ENCODE measurements around the gene DCTPP1.

The DCTPP1 gene

DNA sequence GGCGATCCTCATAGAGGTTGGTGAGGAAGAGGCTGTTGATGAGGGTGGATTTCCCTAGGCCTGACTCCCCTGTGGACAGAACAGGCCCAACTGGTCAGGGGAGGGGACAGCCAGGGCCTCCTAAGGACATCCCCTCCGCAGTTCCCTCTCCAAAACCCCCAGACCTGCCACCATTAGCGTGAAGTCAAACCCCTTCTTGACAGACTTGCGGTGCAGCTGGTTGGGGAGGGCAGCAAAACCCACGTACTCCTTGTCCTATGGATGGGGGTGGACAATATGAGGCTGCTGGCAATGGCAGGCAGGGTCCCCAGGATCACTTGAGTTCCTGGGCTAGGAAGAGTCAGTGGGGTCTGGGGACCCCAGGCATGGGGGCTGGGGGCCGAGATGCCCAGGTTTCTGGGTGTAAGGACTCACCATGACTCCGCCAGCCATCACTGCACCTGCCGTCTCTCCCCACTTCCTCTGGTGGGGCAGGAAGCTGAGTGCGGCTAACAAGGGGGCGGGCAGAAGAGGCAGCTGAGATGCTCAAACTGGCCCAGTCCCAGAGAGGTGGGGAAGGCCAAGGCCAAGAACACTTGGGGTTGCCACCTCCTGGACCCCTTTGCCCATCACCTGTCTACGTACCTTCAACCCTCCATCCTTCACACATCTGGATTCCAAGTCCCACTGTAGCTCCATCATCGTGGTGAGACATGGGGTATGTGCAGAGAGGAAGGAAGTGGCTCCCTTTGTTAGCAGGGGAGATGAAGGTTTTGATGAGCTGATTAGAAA, 47.5 kb downstream of the DCTPP1 start, which contains the start of gene SEPTIN1:
Gene SEPTIN1, minus strand, starts transcription at position 451 of the 771 bp plus-strand sequence. Its CDS starts 19 bp downstream, at position 432.
- DNase-seq (ENCODE audit: low read depth in 2 of 2) = no peak

DNA sequence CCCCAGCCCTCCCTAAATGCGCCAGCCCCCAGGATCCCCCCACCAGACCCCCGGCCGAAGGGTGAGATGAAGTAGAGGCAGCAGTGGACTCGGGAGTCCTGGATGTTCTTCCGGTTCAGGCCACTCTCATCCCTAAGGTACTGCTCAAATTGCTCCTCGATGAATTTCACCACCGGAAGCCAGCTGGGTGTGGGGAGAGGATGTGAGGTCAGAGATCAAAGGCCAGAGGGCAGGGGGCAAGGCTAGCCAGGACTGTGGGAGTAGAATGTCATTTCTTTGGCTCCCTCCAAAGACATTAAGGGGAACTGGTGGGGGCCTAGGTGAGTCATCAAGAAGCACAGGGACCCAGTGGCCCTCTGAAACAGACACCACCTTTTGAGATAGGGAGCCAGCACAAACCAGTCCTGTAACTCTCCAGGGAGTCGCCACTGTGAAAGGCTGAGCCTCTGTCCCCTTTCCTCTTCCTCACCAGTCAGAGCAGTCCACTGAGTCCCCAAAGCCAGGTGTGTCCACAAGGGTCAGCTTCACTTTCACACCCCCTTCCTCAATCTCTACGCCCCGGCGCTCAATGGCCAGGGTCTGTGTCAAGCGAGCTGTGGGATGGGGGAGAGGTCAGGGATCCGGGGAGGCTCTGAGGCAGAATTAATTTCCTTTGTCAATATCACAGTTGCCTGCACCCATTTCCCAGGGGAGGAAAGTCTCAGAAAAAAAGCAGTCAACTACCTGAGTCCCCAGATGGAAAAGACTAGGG, 48.4 kb downstream of the DCTPP1 start:
- DNase-seq (ENCODE audit: low read depth in 2 of 2) = no peak

DNA sequence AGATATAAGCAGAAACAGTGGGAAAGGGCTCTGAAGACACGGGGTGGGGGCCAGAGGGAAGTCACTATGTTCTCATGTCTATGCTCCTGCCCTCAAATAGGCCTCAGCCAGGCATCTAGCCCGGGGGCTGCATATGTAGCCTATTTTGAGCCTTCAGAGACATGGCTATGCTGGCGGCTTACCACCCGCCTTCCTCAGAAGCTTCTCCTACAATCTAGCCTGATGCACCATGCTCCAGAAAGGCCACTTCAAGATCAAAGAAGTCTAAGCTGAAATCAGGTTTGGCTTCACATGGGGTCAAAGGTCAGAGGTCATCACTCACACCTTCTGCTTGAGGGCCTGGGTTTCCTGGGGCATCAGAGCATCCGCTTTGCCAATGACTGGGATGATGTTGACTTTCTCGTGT, 49.0 kb downstream of the DCTPP1 start:
- DNase-seq (ENCODE audit: low read depth in 2 of 2) = no peak

DNA sequence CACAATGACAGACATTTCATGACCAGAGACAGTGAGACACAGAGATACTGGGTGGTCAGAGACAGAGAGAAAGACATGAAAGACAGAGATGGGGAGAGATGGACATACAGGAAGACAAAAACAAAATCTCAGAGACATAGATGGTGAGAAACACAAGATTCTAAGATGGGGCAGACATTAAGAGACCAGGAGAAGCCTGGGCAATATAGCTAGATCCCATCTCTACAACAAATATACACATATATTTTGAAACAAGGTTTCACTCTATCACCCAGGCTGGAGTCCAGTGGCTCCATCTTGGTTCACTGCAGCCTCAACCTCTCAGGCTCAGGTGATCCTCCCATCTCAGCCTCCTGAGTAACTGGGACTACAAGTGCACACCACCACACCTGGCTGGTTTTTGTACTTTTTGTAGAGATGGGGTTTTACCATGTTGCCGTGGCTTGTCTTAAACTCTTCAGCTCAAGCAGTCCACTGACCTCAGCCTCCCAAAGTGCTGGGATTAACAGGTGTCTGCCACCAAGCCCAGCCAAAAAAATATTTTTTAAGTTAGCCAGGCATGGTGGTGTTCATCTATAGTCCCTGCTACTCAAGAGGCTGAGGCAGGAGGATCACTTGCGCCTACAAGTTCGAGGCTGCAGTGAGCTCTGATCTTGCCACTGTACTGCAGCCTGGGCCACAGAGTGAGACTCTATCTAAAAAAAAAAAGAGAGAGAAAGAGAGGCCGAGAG, 49.6 kb downstream of the DCTPP1 start:
- no peak for DNase-seq (ENCODE audit: low read depth in 2 of 2)

DNA sequence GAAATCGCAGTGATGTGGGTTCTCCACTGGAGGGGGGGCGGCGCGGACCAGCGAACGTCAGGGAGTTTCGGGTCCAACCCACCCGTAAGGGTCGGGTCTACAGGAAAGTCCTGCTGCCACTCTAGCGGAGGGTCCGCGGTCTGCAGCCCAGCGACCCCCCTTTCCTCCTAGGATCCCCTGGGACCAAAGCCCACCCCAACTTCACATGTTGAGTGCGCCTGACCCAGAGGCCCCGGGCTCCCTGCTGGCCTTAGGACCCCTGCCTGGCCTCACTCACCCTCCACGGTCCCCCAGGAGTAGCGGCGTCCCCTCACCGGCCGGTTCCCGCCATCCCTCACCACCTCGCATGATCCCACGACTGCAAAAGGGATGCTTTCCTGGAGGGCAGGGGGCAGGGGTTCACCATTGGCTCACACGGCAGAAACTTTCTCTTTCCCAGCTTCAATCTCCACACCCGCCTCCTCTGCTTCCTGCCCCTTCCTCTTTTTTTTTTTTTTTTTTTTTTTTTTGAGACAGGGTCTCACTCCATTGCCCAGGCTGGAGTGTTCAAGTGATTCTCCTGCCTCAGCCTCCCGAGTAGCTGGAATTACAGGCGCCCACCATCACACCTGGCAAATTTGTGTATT, 50.6 kb downstream of the DCTPP1 start:
- no peak for DNase-seq (ENCODE audit: low read depth in 2 of 2)

DNA sequence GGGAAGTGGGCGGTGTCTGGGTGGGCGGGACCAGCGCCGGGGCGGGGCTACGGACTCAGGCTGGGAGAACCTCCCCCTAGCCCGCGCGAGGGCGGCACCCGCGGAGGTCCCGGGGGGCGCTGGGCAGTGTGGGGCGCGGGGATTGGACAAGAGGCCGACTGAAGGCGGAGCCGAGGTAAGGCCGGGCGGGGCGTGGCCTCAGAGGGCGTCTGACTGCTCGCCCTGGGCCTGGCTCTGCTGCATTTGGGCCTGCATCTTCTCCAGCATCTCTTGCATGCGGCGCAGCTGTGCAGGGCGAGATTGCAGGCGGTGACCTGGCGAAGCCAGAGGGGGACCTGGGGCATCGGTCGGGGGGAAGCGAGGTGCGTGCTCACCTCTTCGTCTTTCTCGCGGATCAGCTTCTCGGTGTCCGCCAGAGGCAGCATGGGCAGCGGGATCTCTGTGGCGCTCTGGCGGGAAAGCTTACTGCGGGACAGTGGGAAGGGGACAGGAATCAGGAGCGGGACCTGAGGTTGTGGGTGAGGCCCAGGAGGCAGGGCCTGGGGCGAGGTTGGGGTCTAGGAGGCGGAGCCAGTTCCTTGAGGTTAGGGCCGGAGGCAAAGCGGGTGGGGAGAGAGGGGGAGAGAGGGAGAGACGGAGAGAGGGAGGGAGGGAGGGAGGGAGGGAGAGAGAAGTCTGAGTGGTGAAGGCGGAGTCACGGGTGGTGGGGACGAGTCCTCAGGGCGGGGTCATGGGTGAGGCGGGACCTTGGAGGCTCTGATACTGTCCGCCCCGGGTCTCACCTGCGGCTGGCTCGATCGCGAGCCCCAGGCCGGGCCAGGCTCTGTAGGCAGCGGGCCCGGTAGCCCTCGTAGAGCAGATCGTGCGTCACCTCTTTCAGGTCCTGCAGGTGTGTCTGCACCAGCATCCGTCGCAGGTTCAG, 51.3 kb downstream of the DCTPP1 start:
- peak; percentile 95 to 96 for DNase-seq (ENCODE audit: low read depth in 2 of 2)

DNA sequence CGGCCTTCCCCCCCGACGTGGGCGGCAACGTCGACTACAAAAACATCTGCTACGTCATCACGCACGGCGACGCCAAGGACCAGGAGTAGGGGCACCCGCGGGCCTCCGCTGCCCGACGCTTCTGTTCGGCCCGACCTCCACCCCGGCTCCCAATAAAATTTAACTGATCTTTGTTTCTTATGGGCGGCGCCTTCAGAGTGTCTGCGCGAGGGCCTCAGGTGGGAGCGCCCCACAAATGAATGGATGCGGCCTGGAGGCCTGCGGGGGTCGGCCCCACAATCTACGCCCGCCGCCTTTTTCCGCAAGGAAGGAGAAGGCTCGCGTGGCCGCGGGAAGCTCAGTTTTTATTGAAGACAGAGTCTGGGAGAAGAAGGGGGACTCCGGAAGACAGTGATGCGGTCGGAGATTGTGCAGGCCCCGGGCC, 52.0 kb downstream of the DCTPP1 start:
- peak; percentile 70 to 71 for DNase-seq (ENCODE audit: low read depth in 2 of 2)

DNA sequence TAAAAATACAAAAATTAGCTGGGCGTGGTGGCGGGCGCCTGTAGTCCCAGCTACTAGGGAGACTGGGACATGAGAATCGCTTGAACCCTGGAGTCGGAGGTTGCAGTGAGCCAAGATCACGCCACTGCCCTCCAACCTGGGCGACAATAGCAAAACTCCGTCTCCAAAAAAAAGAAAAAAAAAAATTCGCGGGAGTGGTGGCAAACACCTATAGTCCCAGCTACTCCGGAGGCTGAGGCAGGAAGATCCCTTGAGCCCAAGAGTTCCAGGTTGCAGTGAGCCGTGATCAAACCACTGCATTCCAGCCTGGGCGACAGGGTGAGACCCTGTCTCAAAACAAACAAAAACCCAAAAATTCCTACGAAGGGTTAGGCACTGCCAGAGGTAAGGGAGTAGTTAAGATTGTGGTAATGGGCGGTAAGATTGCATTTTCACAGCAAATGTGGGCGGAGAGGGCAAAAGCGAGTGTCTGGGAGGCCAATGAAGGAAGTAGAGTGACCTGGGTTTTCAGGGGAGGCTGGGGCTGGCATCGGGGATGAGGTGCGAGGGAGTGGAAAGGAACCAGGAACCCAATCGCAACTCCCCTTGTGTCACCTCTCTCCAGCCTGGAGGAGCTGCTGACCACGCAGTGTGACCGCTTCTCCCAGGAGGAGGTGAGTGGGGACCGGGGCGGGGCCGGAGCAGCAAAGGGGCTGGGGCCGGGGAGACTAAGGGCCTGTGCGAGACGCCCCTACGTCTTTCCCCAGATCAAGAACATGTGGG, 52.6 kb downstream of the DCTPP1 start:
- DNase-seq (ENCODE audit: low read depth in 2 of 2) = no peak

DNA sequence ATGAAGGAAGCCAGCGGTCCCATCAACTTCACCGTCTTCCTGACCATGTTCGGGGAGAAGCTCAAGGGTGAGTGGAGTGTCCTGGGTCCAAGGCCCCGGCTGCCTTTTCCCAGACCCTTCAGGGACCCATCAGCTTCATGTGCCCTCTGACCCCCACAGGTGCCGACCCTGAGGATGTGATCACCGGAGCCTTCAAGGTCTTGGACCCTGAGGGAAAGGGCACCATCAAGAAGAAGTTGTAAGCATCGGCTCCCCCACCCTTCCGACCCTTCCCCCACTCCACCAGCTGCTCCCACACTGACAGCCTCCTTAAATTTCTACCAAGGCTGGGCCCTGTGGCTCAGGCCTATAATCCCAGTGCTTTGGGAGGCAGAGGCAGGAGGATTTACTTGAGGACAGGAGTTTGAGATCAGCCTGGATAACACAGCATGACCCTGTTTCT, 53.3 kb downstream of the DCTPP1 start:
- no peak for DNase-seq (ENCODE audit: low read depth in 2 of 2)

DNA sequence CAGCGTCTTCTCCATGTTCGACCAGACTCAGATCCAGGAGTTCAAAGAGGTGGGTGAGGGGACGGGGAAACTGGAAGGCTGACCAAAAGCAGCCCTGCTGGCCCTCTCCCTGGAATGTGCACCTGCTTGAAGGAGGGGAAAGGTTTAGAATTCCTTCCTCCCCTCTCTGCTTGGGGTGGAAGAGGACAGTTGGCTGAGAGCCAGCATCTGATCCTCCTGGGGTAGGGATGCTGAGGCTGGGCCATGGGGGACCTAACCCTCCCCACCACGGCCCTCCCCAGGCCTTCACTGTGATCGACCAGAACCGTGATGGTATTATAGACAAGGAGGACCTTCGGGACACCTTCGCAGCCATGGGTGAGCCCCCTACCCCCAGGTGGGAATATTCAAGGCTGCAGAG, 54.0 kb downstream of the DCTPP1 start:
- no peak for DNase-seq (ENCODE audit: low read depth in 2 of 2)

DNA sequence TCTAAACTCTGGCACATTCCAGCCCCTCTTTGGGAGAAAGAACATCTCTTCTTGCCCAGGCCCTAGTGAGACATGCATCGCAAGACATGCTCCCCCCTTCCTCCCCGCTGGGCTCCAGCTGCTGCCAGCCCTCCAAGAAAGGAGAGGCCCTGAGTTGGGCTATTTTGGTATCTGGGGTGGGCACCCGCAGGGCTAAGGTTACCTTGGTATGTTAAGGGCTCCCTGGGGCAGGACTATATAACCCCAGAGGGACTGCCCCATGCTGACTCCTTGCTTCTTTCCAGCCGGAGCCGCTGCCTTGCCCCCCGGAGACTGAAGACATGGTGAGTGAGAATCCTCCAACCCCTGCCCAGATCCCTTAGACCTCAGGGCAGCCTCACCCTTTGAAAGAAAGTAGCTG, 55.3 kb downstream of the DCTPP1 start, which contains the start of gene MYL11:
Gene MYL11, plus strand, starts transcription at position 265 of the 400 bp plus-strand sequence. Its CDS starts 56 bp downstream, at position 321.
- DNase-seq (ENCODE audit: low read depth in 2 of 2) = no peak
